Measurements from ENCODE around the gene PYGM. TPM values are rescaled to one million over a fixed set of nuclear protein-coding genes. Genes with fewer than 3 reads are reported as not detected.

PYGM gene
- total RNA-seq, 1 donor from 2014 or later: 0.26 TPM

DNA sequence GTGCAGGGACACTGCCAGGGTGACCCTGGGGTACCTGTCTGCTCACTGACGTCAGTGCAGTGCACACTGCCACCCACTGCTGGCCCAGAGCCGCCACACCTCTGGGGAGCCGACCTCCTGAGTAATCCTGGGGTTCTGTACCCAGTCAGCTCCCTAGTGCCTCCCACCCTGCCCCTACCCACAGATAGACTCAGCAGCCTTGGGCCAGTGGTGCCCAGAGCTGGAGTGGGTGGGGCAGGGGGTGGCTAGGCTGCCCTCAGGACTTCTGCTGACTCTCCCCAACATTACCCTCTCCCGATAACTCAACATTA, 42.6 kb downstream of the PYGM start:
- Histone ChIP-seq H3K4me3 (ENCODE audit: low read depth, low read length) (no peak overlapping the region), H3K36me3 (ENCODE audit: control insufficient read depth, insufficient read depth, low read length) (no peaks in the 10 kb centered on the region), H3K27me3 (ENCODE audit: control insufficient read depth, insufficient read depth, low read length) (peaks cover 41% of the 10 kb centered on the region)
- FAIRE-seq (no peak), DNase-seq (ENCODE audit: low read depth) (no peak)
- TF ChIP-seq, protein P1, sequence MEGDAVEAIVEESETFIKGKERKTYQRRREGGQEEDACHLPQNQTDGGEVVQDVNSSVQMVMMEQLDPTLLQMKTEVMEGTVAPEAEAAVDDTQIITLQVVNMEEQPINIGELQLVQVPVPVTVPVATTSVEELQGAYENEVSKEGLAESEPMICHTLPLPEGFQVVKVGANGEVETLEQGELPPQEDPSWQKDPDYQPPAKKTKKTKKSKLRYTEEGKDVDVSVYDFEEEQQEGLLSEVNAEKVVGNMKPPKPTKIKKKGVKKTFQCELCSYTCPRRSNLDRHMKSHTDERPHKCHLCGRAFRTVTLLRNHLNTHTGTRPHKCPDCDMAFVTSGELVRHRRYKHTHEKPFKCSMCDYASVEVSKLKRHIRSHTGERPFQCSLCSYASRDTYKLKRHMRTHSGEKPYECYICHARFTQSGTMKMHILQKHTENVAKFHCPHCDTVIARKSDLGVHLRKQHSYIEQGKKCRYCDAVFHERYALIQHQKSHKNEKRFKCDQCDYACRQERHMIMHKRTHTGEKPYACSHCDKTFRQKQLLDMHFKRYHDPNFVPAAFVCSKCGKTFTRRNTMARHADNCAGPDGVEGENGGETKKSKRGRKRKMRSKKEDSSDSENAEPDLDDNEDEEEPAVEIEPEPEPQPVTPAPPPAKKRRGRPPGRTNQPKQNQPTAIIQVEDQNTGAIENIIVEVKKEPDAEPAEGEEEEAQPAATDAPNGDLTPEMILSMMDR (IDR thresholded peaks at IDR 0.05; ENCODE audit: insufficient read depth, low read length, severe bottlenecking): no peak

DNA sequence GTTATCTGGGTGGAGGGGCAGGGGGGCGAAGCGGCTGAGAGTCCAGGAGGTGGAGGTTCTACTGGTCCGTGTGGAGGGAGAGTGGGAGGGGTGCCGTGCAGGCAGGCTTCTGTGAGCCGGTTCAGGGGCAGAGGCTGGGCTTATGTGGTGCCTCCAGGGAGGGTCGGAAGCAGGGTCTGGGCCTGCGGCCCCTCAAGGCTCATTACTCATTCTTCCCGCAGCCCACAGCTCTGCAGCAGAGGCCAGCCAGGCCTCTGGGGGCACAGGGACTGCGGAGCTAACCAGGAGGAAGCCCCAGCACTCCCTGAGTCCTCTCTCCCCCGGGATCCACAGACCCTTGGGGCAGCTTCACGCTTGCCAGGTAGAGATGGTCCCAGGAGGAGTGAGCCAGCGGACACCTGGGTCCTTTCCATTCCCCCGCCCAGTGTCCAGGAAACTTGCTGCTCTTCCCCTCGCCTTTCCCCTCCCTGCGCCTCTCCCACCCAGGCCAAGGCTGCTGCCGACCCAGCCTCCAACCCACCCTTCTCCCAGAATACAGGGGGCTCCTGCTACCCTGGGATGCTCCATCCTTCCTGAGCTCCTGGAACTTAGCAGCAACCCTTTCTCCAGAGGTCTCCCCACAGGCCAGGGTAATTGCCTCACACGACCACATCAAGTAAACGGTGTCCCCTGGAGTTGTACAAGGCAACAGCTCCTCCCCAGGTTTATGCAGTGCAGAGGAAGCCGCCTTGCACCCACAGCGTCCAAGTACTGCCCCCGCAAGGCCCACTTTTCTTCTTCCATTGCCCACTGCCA, 43.1 kb downstream of the PYGM start:
- Histone ChIP-seq H3K27me3 (ENCODE audit: control insufficient read depth, insufficient read depth, low read length) (peaks cover 43% of the 10 kb centered on the region), H3K36me3 (ENCODE audit: control insufficient read depth, insufficient read depth, low read length) (no peaks in the 10 kb centered on the region), H3K4me3 (ENCODE audit: low read depth, low read length) (no peak overlapping the region)
- FAIRE-seq (no peak), DNase-seq (ENCODE audit: low read depth) (no peak)
- TF ChIP-seq, protein P1 (IDR thresholded peaks at IDR 0.05; ENCODE audit: insufficient read depth, low read length, severe bottlenecking): no peak

DNA sequence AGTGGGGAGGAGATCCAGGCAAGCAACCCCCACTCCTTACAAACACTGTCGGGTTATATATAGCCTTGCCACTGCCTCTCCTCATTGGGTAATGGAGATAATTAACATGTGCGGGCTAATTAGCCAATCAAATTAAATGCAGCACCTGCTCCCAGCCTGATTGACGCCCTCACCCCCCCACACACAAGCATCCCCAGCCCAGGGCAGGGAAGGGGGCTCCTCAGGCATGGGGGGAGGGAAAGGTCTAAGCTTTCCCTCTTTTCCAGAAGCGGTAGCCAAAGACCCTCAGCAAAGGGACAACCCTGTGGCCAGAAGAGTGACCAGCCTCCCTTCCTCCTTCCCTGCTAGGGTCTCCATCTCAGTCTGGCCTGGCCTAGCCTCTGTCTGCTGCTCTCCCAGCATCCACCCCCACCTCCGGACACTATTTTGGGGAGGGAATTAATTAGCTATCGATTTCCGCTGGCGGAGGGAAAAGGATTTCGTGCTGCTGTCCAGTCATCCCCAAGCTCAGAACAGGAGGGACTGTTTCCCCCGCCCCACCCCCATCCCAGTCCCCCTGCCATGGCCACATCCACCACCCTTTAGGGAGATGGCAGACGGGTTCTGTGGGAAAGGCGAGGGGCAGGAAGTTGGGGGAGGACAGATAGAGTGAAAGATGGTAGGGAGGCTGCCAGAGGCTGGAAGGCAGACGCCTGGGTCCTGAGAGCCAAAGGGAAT, 43.9 kb downstream of the PYGM start:
- Histone ChIP-seq H3K4me3 (ENCODE audit: low read depth, low read length) (no peak overlapping the region), H3K27me3 (ENCODE audit: control insufficient read depth, insufficient read depth, low read length) (peaks cover 41% of the 10 kb centered on the region), H3K36me3 (ENCODE audit: control insufficient read depth, insufficient read depth, low read length) (no peaks in the 10 kb centered on the region)
- no peak for DNase-seq (ENCODE audit: low read depth)
- FAIRE-seq: no peak
- TF ChIP-seq, protein P1 (IDR thresholded peaks at IDR 0.05; ENCODE audit: insufficient read depth, low read length, severe bottlenecking): no peak

DNA sequence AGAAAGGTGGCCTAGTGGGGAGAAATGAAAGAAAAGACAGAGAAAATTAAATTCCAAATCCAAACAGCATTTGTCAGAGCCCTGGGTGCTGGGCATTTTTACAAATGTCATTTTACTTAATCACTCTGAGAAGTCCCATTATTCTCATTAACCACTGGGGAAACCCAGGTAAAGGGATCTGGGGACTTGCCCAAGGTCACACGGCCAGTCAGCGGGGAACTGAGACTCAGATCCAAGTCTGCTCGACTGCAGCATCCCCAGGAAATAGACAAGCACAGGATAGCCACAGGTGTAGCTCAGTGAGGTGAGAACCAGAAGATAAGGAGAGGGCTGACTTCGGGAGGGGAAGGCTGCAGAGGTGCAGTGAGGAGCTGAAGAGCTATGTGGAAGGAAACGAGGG, 44.7 kb downstream of the PYGM start:
- H3K27me3 ChIP-seq (ENCODE audit: control insufficient read depth, insufficient read depth, low read length): peaks cover 38% of the 10 kb centered on the region
- DNase-seq (ENCODE audit: low read depth): no peak
- H3K4me3 ChIP-seq (ENCODE audit: low read depth, low read length): no peak overlapping the region
- TF ChIP-seq, protein P1 (IDR thresholded peaks at IDR 0.05; ENCODE audit: insufficient read depth, low read length, severe bottlenecking): no peak
- no peak for FAIRE-seq
- no peaks in the 10 kb centered on the region for H3K36me3 ChIP-seq (ENCODE audit: control insufficient read depth, insufficient read depth, low read length)

DNA sequence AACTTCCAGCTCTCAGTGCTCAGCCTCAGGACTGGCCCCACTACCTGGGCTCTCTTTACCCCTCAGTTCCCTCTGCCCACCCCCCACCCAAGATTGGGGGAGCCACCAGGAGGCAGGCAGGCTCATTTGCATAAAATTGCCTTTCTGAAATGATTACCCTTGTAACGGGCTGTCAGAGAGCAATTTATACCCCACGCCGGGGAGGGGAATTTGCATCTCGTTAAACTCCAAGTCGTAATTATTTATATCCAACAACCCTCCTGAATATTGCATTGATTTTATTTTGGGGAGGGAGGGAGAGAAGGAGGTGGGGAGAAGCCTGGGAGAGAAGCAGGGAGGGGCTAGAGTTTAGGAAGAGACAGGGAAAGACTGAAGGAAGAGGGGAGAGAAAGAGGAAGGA, 45.1 kb downstream of the PYGM start:
- H3K4me3 ChIP-seq (ENCODE audit: low read depth, low read length): no peak overlapping the region
- no peak for DNase-seq (ENCODE audit: low read depth)
- peaks cover 38% of the 10 kb centered on the region for H3K27me3 ChIP-seq (ENCODE audit: control insufficient read depth, insufficient read depth, low read length)
- TF ChIP-seq, protein P1 (IDR thresholded peaks at IDR 0.05; ENCODE audit: insufficient read depth, low read length, severe bottlenecking): no peak
- no peak for FAIRE-seq
- no peaks in the 10 kb centered on the region for H3K36me3 ChIP-seq (ENCODE audit: control insufficient read depth, insufficient read depth, low read length)
